OCI-LY1 (cell line): Measurements from ENCODE around the gene PPP1R17.

Experiments
- CTCF ChIP-seq: fragments of 200-600 bp; sonication (generic), shearing (Covaris generic); IDR thresholded peaks from 2 replicates; pipeline ENCODE4 v1.5.1; 2017; ENCODE audit warnings: mild to moderate bottlenecking, antibody characterized with exemption, low read length, moderate library complexity, mixed read lengths
- EZH2 ChIP-seq: fragments of 200-600 bp; sonication (generic), shearing (Covaris generic); IDR thresholded peaks from 2 replicates; pipeline ENCODE4 v1.8.0; 2017; ENCODE audit warnings: borderline replicate concordance, mixed run types, mild to moderate bottlenecking, antibody characterized with exemption, low read length, moderate library complexity, mixed read lengths

GRCh38 chr7:31640381-31640780 is 46.6 kb upstream of the PPP1R17 start:
- TF ChIP-seq CTCF = no peak
- TF ChIP-seq EZH2 = no peak
